Measurements from ENCODE around the gene SMC5. TPM values are rescaled to one million over a fixed set of nuclear protein-coding genes. Genes with fewer than 3 reads are reported as not detected.
"Not testable (repeated sequence)": the region's sequence is repeated elsewhere in the genome, so short reads cannot be mapped to it uniquely, and the experiment has no call there.

The SMC5 gene
- total and polyA plus RNA-seq, 2 donors (not counting 1 experiment from before 2014, with no cell fraction given): 8.9 to 82.1 TPM

DNA sequence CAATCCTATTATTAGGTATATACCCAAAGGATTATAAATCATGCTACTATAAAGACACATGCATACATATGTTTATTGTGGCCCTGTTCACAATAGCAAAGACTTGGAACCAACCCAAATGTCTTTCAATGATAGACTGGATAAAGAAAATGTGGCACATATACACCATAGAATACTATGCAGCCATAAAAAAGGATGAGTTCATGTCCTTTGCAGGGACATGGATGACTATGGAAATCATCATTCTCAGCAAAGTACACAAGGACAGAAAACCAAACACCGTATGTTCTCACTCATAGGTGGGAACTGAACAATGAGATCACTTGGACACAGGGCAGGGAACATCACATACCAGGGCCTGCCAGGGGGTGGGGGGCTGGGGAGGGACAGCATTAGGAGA lies 12.8 kb upstream of the SMC5 start:
- H3K9ac ChIP-seq (ENCODE audit: low read length); H3K79me2 ChIP-seq (ENCODE audit: control insufficient read depth, insufficient read depth, low read length); H3K27me3 ChIP-seq (replicated peaks in 1 of 4; ENCODE audit: control extremely low read depth in 1 of 4, control insufficient read depth in 3 of 4, insufficient read depth in 4 of 4, low read length in 3 of 4); ATAC-seq (ENCODE audit: low read depth); intact Hi-C loops (cut with micrococcal nuclease); H3K9me3 Mint-ChIP-seq (ENCODE audit: insufficient read depth); CTCF ChIA-PET; H4K20me1 ChIP-seq (ENCODE audit: control insufficient read depth, insufficient read depth, low read length, poor library complexity, severe bottlenecking); H3K27ac ChIP-seq (ENCODE audit: low read length in 2 of 2); H3K4me1 ChIP-seq (ENCODE audit: control insufficient read depth in 2 of 2, insufficient read depth in 2 of 2, low read length in 2 of 2); POLR2A ChIA-PET; H3K4me3 ChIP-seq (ENCODE audit: control extremely low read depth in 1 of 5, extremely low read depth in 1 of 5, insufficient read depth in 1 of 5, low read depth in 2 of 5, low read length in 4 of 5); H2AFZ ChIP-seq (ENCODE audit: insufficient read depth, low read depth, low read length, poor library complexity, severe bottlenecking); H3K4me2 ChIP-seq (replicated peaks; ENCODE audit: low read depth, low read length, poor library complexity, severe bottlenecking); H3K4me1 Mint-ChIP-seq; H3K36me3 ChIP-seq (replicated peaks in 1 of 2; ENCODE audit: control extremely low read depth in 1 of 2, control insufficient read depth in 1 of 2, extremely low read depth in 1 of 2, insufficient read depth in 2 of 2, low read length in 1 of 2); H3K4me3 Mint-ChIP-seq; H3K27ac Mint-ChIP-seq; H3K9me3 ChIP-seq (ENCODE audit: control extremely low read depth in 1 of 3, control insufficient read depth in 2 of 3, insufficient read depth in 1 of 3, low read length in 2 of 3); DNase-seq: not testable (repeated sequence)
- WGBS (ENCODE audit: insufficient coverage): no CpG with 5 or more reads among the region's 1 CpG
- peaks cover 20% of the 10 kb centered on the region for H3K27me3 Mint-ChIP-seq

DNA sequence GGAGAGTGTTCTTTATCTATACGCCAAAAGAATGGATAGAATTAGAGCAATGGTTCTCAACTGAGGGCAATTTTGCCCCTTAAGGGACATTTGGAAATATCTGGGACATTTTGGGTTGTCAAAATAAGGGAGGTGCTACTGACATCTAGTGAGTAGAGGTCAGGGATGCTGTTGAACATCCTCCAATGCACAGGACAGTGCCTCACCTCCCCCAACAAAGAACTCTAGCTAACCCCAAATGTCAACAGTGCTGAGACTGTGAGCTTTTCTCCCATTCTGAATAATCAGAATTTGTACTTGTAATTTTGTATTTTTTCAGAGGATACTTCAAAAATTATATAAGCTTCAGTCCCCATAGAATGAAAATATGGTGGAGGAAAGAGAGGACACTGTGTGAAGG lies 8.6 kb upstream of the SMC5 start:
- H3K4me2 ChIP-seq (replicated peaks; ENCODE audit: low read depth, low read length, poor library complexity, severe bottlenecking): no peak overlapping the region
- Mint-ChIP-seq H3K9me3 (ENCODE audit: insufficient read depth) (peaks cover 8% of the 10 kb centered on the region), H3K4me3 (no peak overlapping the region), H3K27ac (no peak overlapping the region), H3K27me3 (peaks cover 7% of the 10 kb centered on the region), H3K4me1 (no peaks in the 10 kb centered on the region)
- no peak for ATAC-seq (ENCODE audit: low read depth)
- H3K27ac ChIP-seq (ENCODE audit: low read length in 2 of 2): no peak overlapping the region
- H3K4me1 ChIP-seq (ENCODE audit: control insufficient read depth in 2 of 2, insufficient read depth in 2 of 2, low read length in 2 of 2): no peaks in the 10 kb centered on the region
- ChIA-PET POLR2A (no interaction called here), CTCF (no interaction called here)
- DNase-seq: no peak
- no peaks in the 10 kb centered on the region for H3K27me3 ChIP-seq (replicated peaks in 1 of 4; ENCODE audit: control extremely low read depth in 1 of 4, control insufficient read depth in 3 of 4, insufficient read depth in 4 of 4, low read length in 3 of 4)
- H3K9me3 ChIP-seq (ENCODE audit: control extremely low read depth in 1 of 3, control insufficient read depth in 2 of 3, insufficient read depth in 1 of 3, low read length in 2 of 3): no peaks in the 10 kb centered on the region
- intact Hi-C loops (cut with micrococcal nuclease): no loop called here
- TF ChIP-seq, protein P1, sequence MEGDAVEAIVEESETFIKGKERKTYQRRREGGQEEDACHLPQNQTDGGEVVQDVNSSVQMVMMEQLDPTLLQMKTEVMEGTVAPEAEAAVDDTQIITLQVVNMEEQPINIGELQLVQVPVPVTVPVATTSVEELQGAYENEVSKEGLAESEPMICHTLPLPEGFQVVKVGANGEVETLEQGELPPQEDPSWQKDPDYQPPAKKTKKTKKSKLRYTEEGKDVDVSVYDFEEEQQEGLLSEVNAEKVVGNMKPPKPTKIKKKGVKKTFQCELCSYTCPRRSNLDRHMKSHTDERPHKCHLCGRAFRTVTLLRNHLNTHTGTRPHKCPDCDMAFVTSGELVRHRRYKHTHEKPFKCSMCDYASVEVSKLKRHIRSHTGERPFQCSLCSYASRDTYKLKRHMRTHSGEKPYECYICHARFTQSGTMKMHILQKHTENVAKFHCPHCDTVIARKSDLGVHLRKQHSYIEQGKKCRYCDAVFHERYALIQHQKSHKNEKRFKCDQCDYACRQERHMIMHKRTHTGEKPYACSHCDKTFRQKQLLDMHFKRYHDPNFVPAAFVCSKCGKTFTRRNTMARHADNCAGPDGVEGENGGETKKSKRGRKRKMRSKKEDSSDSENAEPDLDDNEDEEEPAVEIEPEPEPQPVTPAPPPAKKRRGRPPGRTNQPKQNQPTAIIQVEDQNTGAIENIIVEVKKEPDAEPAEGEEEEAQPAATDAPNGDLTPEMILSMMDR (IDR thresholded peaks at IDR 0.05): no peak
- no peak for TF ChIP-seq EZH2 (IDR thresholded peaks at IDR 0.05; ENCODE audit: borderline replicate concordance, insufficient read depth, low read depth, low read length, poor library complexity, severe bottlenecking)
- no peaks in the 10 kb centered on the region for H3K79me2 ChIP-seq (ENCODE audit: control insufficient read depth, insufficient read depth, low read length)
- no peak overlapping the region for H3K4me3 ChIP-seq (ENCODE audit: control extremely low read depth in 1 of 5, extremely low read depth in 1 of 5, insufficient read depth in 1 of 5, low read depth in 2 of 5, low read length in 4 of 5)
- H4K20me1 ChIP-seq (ENCODE audit: control insufficient read depth, insufficient read depth, low read length, poor library complexity, severe bottlenecking): no peaks in the 10 kb centered on the region
- WGBS (ENCODE audit: insufficient coverage): 100% methylated on average over 1 of the region's 1 CpG
- no peak overlapping the region for H3K9ac ChIP-seq (ENCODE audit: low read length)
- H2AFZ ChIP-seq (ENCODE audit: insufficient read depth, low read depth, low read length, poor library complexity, severe bottlenecking): no peak overlapping the region
- no peaks in the 10 kb centered on the region for H3K36me3 ChIP-seq (replicated peaks in 1 of 2; ENCODE audit: control extremely low read depth in 1 of 2, control insufficient read depth in 1 of 2, extremely low read depth in 1 of 2, insufficient read depth in 2 of 2, low read length in 1 of 2)
